Keratinocyte (primary cell): ENCODE data around the gene DBP.

Experiments
- CTCF ChIP-seq, 3 experiments: IDR thresholded peaks in 1 of 3; conservative IDR thresholded peaks in 1 of 3; optimal IDR thresholded peaks in 1 of 3; 2 replicates in 2 of 3; 3 replicates in 1 of 3; pipeline versions ENCODE3 to v1.5.1; 2011; ENCODE audit warnings: low read length in 3 of 3, mild to moderate bottlenecking in 3 of 3, moderate library complexity in 2 of 3, control low read depth in 1 of 3, inconsistent platforms in 1 of 3; ENCODE audit not compliant: insufficient read depth in 2 of 3; ENCODE audit errors: extremely low read depth in 1 of 3
- EZH2 ChIP-seq: IDR thresholded peaks from one replicate; pipeline ENCODE4 v1.6.1; 2012; ENCODE audit warnings: inconsistent platforms, mild to moderate bottlenecking, low read length, moderate library complexity

DNA sequence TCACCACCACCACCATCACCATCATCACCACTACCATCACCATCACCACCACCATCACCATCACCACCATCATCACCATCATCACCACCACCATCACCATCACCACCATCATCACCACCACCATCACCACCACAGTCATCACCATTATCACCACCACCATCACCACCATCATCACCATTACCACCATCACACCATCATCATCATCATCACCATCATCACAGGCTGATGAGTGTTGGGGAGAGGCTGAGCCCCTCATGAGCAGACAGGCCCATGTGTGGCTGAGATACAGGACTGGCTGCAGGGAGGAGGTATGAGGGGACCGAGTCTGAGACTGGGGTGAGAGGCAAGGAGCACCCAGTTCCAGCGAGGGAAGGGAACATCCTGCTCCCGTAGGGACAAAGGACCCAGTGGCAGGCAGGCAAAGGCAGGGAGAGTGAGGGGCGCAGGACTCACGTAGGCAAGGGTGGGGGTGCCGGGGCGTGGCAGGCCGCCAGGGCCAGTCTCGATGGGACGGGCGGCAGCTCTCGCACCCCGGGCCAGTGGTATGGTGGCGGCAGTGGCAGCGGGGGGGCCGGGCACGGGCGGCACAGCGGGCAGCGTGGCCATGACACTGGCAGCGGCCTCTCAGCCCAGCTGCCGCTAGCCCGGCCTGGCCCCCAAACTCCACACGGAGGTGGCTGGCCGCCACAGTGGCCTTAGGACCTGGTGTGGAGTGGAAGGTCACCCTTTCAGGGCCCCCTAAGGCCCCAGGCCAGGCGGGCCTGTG, 32.9 kb upstream of the DBP start:
- TF ChIP-seq EZH2 (no peak), CTCF (optimal IDR thresholded peaks at IDR 0.05 in 1 of 3, IDR thresholded peaks at IDR 0.05 in 1 of 3, conservative IDR thresholded peaks at IDR 0.05 in 1 of 3; ENCODE audit: extremely low read depth in 1 of 3, insufficient read depth in 2 of 3, low read length in 3 of 3) (no peak)
